ENCODE data around the gene NBEA.
"Not testable (repeated sequence)": the region's sequence is repeated elsewhere in the genome, so short reads cannot be mapped to it uniquely, and the experiment has no call there.

NBEA gene

DNA sequence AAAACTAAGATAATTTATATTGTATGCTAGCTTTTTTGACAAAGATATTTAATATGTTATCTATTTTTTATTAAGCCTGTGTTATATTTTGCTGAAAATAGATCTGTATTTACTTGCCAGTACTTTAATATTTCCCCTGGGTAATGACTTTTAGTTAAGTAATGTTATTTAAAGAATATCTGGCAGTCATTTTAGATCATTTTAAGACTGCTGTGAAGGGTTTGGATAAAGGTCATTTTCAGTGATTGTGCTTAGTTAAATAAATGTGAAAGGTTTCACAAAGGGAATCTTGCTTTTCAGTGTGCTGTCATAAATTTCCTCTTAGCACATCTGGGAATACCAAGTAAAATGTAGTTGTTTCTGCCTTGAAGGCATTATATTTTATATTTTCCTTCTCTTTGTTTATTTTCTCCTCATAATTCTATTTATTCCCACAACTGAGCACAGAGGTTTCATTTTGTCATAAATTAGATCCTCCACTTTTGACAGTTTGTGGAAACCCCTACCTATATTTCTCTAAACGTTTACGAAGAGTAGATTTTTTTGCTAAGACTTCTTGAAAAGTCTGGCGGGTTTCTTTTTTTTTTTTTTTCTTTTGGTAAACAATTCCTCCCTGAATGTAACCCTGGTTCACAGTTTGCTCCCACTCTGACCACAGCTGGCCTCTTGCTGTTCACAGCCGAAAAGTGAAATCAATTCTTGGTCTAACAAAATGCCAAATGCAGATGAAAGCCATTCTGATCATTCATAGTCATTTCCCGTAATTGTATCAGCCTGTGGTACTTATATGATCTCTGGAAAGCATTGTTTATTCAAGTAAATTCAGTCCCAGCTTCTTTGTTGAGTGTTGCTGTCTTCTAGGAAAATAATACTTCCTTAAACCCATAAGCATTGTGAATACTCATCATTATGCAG, 446.6 kb downstream of the NBEA start:
- DNase-seq (ENCODE audit: low read depth, low spot score): no peak

DNA sequence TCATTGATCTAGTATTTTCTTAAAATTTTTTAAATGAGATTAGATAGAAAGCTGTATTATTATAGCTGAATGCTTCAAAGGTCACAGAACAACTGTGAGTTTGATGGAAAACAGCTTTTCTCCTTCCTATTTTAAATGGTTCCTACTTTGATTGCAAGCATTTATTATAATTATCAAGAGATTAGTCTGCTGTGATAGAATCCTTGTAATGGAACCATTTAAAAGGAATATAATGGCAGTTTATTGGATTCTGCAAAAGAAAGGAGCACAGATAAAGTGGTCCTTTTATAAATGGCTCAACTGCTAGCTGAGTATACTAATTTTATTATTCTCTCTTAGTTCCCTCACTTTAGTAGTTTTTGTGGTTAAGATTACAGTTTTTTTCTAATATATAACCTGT, 447.5 kb downstream of the NBEA start:
- no peak for DNase-seq (ENCODE audit: low read depth, low spot score)

GRCh38 chr13:35392768-35393167, 450.7 kb downstream of the NBEA start:
- DNase-seq (ENCODE audit: low read depth, low spot score): no peak

- no peak for DNase-seq (ENCODE audit: low read depth, low spot score)
Measured at GRCh38 chr13:35393886-35394285, 451.8 kb downstream of the NBEA start.

DNA sequence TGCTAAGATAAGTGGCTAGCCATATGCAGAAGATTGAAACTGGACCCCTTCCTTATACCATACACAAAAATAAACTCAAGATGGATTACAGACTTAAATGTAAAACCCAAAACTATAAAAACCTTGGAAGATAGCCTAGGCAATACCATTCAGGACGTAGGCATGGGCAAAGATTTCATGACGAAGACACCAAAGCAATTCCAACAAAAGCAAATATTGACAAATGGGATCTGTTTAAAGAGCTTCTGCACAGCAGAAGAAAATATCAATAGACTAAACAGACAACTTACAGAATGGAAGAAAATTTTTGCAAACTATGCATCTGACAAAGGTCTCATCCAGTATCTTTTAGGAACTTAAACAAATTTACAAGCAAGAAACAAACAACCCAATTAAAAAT, 466.2 kb downstream of the NBEA start:
- not testable (repeated sequence) for DNase-seq (ENCODE audit: low read depth, low spot score)

DNA sequence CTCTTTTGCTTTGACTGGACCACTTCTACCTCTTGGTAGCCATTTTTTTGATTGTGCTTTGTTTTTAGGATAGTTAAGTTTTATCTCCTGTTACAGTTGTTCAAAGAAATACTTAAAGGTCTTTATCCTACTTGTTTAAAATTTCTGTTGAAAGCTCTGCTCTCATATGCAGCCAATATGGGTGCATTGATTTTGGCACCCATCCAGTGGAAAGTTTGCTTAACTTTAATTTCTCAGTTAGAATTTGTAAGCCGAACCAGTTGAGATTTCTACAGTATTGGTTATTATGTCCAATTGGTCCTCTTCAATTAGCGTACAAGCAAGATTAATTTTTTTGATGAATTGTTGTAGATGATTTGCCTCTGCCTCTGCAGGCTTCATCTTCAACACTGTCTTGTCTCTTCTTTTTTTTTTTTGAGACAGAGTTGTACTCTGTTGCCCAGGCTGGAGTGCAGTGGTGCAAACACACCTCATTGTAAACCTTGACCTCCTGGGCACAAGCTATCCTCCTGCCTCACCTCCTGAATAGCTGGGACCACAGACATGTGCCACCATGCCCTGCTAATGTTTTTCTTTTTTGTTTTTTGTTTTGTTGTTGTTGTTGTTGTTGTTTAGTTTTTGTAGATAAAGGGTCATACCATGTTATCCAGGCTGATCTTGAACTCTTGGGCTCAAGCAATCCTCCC, 469.1 kb downstream of the NBEA start:
- no peak for DNase-seq (ENCODE audit: low read depth, low spot score)

DNA sequence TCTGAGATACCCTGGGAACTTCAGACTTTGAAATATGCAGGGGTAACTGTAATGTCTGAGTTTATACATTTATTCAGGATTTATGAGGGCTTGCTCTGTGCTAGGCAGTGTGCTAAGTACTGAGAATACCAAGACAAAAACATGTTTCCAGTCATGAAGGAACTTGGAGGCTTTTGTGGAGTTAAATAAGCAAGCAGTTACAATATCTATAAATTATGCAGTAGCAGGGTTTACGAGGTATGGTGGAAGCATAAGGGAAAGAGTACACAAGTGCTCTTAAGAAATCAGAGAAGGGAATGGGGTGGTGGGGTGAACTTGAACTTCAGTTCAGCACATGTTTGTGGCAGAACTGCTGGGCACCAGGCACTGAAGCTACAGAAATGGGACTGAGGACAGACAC, 506.4 kb downstream of the NBEA start:
- no peak for DNase-seq (ENCODE audit: low read depth, low spot score)

DNA sequence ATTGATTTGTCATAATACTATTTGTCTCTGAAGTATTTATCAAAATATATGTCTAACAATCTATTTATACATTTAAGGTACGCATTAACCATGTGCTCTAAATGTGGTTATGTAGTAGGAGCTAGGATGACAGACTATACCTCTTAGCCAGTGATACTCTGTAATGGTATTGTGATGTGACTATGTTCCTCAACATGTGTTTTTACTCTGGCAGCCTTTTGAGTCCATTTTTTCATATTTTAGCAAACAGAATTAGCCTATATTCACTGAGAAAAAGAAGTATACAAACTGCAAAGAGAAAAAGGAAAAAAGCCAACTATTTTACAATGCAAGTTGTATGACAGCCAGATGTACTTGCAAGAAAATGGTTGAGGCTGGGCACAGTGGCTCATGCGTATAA, 507.8 kb downstream of the NBEA start:
- no peak for DNase-seq (ENCODE audit: low read depth, low spot score)

- DNase-seq (ENCODE audit: low read depth, low spot score): no peak
Measured at GRCh38 chr13:35455022-35455421, 513.0 kb downstream of the NBEA start.

- DNase-seq (ENCODE audit: low read depth, low spot score): no peak
Measured at GRCh38 chr13:35457258-35457657, 515.2 kb downstream of the NBEA start.

DNA sequence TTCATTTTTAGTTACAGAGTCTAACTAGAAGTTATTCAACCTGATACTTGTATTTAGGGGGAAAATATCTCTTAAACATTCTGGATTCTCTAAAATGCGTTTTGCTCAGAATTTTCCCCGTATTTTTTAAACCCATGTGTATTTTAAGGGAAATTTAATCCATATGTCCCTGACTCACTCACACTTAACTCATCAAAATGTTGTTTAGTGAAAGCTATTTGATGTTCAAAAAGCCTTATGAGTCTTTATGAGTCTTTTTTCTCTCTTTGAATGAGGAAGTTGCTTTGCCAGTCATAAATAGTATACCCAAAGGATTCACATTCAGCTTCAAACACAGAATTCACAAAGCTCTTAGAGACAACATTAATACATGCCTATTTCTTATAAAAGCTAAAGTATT, 518.0 kb downstream of the NBEA start:
- no peak for DNase-seq (ENCODE audit: low read depth, low spot score)

- DNase-seq (ENCODE audit: low read depth, low spot score): no peak
Measured at GRCh38 chr13:35465371-35465770, 523.3 kb downstream of the NBEA start.

DNA sequence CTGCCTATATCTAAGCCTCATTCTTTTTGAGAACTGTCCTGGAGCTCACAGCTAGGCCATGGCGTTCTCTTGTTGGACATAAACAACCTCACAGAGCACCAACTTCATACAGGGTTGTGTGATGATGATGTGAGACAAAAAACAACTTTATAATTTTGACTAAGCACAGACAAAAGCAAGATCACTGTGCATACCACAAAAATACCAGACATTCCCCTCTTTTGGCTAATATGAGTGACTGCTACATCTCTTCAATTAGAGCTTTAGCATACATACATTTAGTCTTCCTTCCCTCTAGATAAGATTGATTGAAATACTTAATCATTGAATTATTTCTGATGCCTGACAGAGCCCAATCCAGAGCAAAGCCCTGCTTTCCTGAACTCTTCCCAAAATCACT, 526.1 kb downstream of the NBEA start:
- no peak for DNase-seq (ENCODE audit: low read depth, low spot score)

- DNase-seq (ENCODE audit: low read depth, low spot score): no peak
Measured at GRCh38 chr13:35469806-35470525, 527.9 kb downstream of the NBEA start.

DNA sequence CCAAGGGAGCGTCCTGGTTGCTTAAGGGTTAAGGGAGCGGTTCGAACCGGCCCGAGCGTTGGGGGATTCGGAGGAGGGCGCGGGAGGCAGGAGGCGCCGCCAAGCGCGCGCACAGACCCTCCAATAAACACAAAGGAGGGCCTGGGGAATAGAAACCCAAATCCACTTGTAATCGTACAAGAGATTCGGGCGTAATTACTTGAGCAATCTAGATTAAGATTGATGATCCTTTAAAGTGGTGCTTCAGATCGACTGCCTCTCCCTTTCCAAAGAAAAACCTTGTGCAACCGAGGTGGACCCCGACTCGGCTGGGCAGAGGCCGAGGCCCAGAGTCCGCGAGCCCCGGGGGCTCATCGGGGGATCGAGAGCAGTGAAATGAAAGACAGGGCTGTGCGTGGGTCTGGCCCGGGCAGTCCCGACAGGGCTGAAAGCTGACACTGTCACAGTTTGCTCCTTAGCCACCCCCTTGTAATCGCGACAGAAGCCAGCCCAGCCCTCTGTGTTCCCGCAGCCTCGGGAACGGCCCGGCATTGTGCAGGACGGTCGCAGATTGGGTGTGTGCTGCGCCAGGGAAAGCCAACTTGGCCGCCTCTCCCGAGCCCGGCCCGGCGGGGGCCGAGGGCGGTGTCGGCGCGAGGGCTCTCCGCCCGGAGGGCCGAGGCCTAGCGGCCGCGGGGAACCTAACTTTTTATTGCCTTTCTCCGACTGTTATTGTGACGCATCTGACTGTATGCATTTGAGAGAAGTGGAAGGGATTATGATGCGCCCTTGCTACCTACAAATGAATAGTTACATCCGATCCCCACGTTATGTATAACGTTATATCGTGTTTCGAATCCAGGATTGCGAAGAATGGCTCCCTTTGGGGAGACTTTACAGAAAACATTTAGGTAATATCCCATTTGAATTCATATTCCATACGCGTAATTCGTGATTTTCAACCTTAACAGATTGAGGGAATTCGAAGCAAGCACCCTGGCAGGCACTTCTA, 528.9 kb downstream of the NBEA start:
- DNase-seq (ENCODE audit: low read depth, low spot score): no peak

DNA sequence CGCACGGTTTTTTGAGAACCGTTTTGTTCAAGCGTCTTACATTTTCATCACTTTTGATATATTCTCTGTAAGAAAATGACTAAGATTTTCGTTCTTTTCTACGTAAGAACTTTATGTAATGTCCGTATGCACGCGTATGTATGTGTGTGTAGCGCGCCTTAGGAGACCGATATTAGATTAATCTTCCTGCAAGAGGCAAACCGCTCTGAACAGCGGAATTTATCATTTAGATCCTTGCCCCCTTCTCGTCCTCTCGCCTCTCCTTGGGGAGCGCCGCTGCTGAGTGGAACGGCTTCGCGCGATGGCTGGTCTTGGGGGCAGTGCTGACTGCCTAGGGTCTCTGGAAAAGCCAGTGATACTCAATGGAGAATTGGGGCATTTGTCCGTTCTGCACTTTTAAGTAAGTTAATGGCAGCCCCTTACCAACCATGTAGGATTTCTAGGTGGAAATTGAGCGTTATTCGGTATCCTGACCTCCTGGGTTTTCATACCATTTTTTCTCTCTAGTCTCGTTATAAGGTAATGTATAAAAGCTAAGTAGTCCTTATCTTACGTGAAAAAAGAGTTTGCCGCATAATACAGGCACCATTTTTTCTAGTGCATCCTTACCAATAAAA, 529.7 kb downstream of the NBEA start:
- DNase-seq (ENCODE audit: low read depth, low spot score): no peak

DNA sequence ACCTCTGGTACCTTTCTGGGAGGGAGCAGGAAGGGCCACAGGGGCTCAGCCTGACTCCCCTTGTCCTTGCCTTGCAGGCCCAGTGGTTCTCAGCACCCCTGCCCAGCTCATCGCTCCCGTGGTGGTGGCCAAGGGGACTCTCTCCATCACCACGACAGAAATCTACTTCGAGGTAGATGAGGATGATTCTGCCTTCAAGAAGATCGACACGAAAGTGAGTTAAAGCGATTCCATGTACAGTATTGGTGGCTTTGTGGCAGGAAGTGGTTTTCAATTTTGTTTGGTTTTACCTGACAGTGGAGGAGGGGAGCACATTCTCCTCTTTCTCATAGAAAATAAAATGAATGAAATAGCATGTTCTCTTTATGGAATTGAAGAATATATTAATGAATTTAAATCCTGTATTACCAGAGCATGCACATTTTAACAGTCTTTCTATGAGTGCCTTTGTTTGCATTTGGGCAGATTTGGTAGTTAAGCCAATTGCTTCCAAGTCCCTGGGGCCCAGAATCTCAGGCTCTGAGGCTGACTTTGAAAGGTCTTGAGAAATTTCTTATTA, 530.3 kb downstream of the NBEA start:
- no peak for DNase-seq (ENCODE audit: low read depth, low spot score)

DNA sequence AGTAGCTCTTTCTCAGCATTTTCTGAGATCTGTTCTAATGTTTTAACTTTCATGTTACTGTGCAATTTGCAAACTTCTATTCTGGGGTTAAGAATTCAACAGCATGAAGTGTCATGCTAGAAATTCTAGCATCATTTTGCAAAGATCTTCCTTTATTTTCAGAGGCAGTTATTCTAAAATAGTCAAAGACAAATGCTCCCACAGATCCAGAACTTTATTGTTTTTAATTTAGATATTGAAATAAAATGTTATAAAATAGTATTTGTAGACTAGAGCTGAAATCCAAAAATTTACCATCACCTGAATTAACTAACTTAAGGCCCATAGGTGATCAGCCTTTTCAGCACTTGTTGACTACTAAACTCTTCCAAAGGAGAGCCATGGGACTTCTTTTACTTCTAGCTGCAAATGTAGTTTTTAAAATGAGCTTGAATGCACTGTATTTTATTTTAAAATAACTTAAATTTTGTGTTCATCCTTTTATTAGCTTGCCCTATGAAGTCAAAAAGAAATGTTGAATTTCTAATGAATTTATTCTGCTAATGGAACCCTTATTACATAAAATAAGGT, 531.2 kb downstream of the NBEA start:
- DNase-seq (ENCODE audit: low read depth, low spot score): no peak

GRCh38 chr13:35473802-35474201, 531.7 kb downstream of the NBEA start:
- no peak for DNase-seq (ENCODE audit: low read depth, low spot score)

Measured in iPS DF 19.7 (cell line).